GM19193 (cell line): ENCODE data around the gene NRG3.

ENCODE experiments used
- POLR2A ChIP-seq: IDR thresholded peaks from 4 replicates; pipeline ENCODE4 v1.6.1; 2011; ENCODE audit not compliant: insufficient read depth, insufficient read length; ENCODE audit errors: extremely low read depth

The NRG3 gene

GRCh38 chr10:81914736-81915503, 39.9 kb downstream of the NRG3 start:
- no peak for TF ChIP-seq POLR2A

GRCh38 chr10:81915504-81915897, 40.5 kb downstream of the NRG3 start:
- no peak for TF ChIP-seq POLR2A

- no peak for TF ChIP-seq POLR2A
These were observed 42.7 kb downstream of the NRG3 start for GRCh38 chr10:81917666-81918065.

GRCh38 chr10:81918766-81919165, 43.8 kb downstream of the NRG3 start:
- no peak for TF ChIP-seq POLR2A

- no peak for TF ChIP-seq POLR2A
These were observed 45.3 kb downstream of the NRG3 start for GRCh38 chr10:81920213-81920829.

GRCh38 chr10:81928119-81928518, 53.1 kb downstream of the NRG3 start:
- no peak for TF ChIP-seq POLR2A

GRCh38 chr10:81943583-81943982, 68.6 kb downstream of the NRG3 start:
- no peak for TF ChIP-seq POLR2A

- TF ChIP-seq POLR2A = no peak
These were observed 69.6 kb downstream of the NRG3 start for GRCh38 chr10:81944609-81945008.

- no peak for TF ChIP-seq POLR2A
These were observed 74.3 kb downstream of the NRG3 start for GRCh38 chr10:81949283-81949682.

- TF ChIP-seq POLR2A = no peak
These were observed 75.4 kb downstream of the NRG3 start for GRCh38 chr10:81950358-81950757.

- no peak for TF ChIP-seq POLR2A
These were observed 78.4 kb downstream of the NRG3 start for GRCh38 chr10:81953420-81953819.

GRCh38 chr10:81957976-81958375, 83.0 kb downstream of the NRG3 start:
- no peak for TF ChIP-seq POLR2A

GRCh38 chr10:81959016-81959415, 84.0 kb downstream of the NRG3 start:
- TF ChIP-seq POLR2A = no peak

- TF ChIP-seq POLR2A = no peak
These were observed 86.6 kb downstream of the NRG3 start for GRCh38 chr10:81961451-81962184.

GRCh38 chr10:81963606-81964005, 88.6 kb downstream of the NRG3 start:
- no peak for TF ChIP-seq POLR2A

- no peak for TF ChIP-seq POLR2A
These were observed 92.7 kb downstream of the NRG3 start for GRCh38 chr10:81967716-81968115.
